Lower leg skin (tissue), 3 donors: ENCODE data around the gene BMP10.

Experiments
- POLR2A ChIP-seq, 2 donors: fragments of 450-650 bp; IDR thresholded peaks; one replicate each; pipeline ENCODE4 v1.6.1; 2016 to 2017; ENCODE audit warnings: antibody characterized with exemption in 2 of 2, mild to moderate bottlenecking in 1 of 2, moderate library complexity in 1 of 2
- TF ChIP-seq, protein P1 (sequence below), 3 donors: fragments of 450-650 bp; IDR thresholded peaks; one replicate each; pipeline ENCODE4 v1.5.1; 2016; ENCODE audit warnings: antibody characterized with exemption in 3 of 3, mild to moderate bottlenecking in 3 of 3, moderate library complexity in 2 of 3

DNA sequence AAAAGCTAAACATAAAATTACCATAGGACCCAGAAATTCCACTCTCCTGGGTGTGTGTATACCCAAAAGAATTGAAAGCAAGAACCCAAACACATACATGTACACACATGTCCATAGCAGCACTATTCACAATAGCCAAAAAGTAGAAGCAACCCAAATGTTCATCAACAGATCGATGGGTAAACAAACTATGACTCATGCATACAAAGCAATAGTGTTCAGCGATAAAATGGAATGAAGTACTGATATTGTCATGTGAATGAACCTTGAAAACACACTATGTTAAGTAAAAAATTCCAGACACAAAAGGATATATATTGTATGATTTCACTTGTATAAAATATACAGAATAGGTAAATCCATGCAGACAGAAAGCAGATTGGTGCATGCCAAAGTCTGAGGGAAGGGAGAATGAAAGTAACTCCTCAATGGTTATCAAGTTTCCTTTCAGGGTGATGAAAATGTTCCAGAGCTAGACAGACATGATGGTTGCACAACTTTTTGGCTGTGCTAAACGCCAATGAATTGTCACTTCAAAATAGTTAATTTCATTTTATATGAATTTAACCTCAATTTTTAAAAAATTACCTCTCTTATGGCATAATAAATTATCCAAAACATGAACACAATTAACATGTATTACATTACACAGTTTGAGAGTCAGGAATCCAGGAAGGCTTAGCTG lies 46.0 kb upstream of the BMP10 start:
- TF ChIP-seq POLR2A (IDR thresholded peaks at IDR 0.05): no peak
- TF ChIP-seq, protein P1, sequence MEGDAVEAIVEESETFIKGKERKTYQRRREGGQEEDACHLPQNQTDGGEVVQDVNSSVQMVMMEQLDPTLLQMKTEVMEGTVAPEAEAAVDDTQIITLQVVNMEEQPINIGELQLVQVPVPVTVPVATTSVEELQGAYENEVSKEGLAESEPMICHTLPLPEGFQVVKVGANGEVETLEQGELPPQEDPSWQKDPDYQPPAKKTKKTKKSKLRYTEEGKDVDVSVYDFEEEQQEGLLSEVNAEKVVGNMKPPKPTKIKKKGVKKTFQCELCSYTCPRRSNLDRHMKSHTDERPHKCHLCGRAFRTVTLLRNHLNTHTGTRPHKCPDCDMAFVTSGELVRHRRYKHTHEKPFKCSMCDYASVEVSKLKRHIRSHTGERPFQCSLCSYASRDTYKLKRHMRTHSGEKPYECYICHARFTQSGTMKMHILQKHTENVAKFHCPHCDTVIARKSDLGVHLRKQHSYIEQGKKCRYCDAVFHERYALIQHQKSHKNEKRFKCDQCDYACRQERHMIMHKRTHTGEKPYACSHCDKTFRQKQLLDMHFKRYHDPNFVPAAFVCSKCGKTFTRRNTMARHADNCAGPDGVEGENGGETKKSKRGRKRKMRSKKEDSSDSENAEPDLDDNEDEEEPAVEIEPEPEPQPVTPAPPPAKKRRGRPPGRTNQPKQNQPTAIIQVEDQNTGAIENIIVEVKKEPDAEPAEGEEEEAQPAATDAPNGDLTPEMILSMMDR (IDR thresholded peaks at IDR 0.05): no peak
